HEK293 (cell line): Measurements from ENCODE around the gene FOXK2.
"Not testable (repeated sequence)": the region's sequence is repeated elsewhere in the genome, so short reads cannot be mapped to it uniquely, and the experiment has no call there.

Experiments
- CTCF ChIA-PET: fragments of 350-600 bp; formaldehyde crosslinking; extraction: SDS; loops from one replicate; lab custom pipeline; 2021; ENCODE audit warnings: antibody characterized with exemption; lab: Yijun Ruan, JAX
- POLR2A ChIA-PET: fragments of 300-600 bp; formaldehyde crosslinking; extraction: SDS; loops from one replicate; lab custom pipeline; 2020; ENCODE audit warnings: antibody characterized with exemption, inconsistent platforms; lab: Yijun Ruan, JAX
- H3K27ac ChIP-seq: fragments of 200-500 bp; sonication (Bioruptor generic); 2 replicates; pipeline ENCODE4 v1.5.1; 2014; ENCODE audit warnings: low read depth, low read length, control low read depth, inconsistent platforms; ENCODE audit errors: extremely low read depth
- H3K36me3 ChIP-seq, 2 experiments: fragments of 200-500 bp in 1 of 2; sonication (Bioruptor generic) in 1 of 2; 1 replicate in 1 of 2; 2 replicates in 1 of 2; pipeline ENCODE4 v1.5.1; 2014 to 2017; ENCODE audit warnings: inconsistent platforms in 2 of 2, low read length in 2 of 2; ENCODE audit not compliant: control insufficient read depth in 2 of 2, insufficient read depth in 1 of 2
- H3K4me1 ChIP-seq: fragments of 200-500 bp; sonication (Bioruptor generic); 2 replicates; pipeline ENCODE4 v1.5.1; 2014; ENCODE audit warnings: mild to moderate bottlenecking, low read length, inconsistent platforms; ENCODE audit not compliant: control insufficient read depth, insufficient read depth
- H3K4me3 ChIP-seq: 2 replicates; pipeline ENCODE4 v1.5.1; 2011; ENCODE audit warnings: low read depth, mild to moderate bottlenecking, control low read depth, low read length, moderate library complexity
- H3K9me3 ChIP-seq: fragments of 200-500 bp; sonication (Bioruptor generic); 2 replicates; pipeline ENCODE4 v1.5.1; 2014; ENCODE audit warnings: low read depth, low read length, inconsistent platforms; ENCODE audit not compliant: control insufficient read depth, insufficient read depth
- BCL11B ChIP-seq: fragments of 450-650 bp; formaldehyde crosslinking; IDR thresholded peaks from 2 replicates; pipeline ENCODE4 v1.5.1; 2016; ENCODE audit warnings: low read depth, missing biosample characterization, missing genetic modification characterization
- GFI1B ChIP-seq: fragments of 450-650 bp; formaldehyde crosslinking; IDR thresholded peaks from 2 replicates; pipeline ENCODE4 v1.5.1; 2016; ENCODE audit warnings: missing biosample characterization, missing genetic modification characterization
- GLIS1 ChIP-seq: fragments of 450-650 bp; formaldehyde crosslinking; IDR thresholded peaks from 2 replicates; pipeline ENCODE4 v1.5.1; 2016; ENCODE audit warnings: missing biosample characterization, missing genetic modification characterization
- KLF1 ChIP-seq: fragments of 450-650 bp; formaldehyde crosslinking; IDR thresholded peaks from 2 replicates; pipeline ENCODE4 v1.5.1; 2016; ENCODE audit warnings: missing biosample characterization, missing genetic modification characterization
- KLF10 ChIP-seq: fragments of 450-650 bp; IDR thresholded peaks from 2 replicates; pipeline ENCODE4 v1.5.1; 2018; ENCODE audit warnings: missing biosample characterization, mild to moderate bottlenecking, missing genetic modification characterization
- KLF16 ChIP-seq: fragments of 450-650 bp; formaldehyde crosslinking; IDR thresholded peaks from 2 replicates; pipeline ENCODE4 v1.5.1; 2017; ENCODE audit warnings: missing biosample characterization, missing genetic modification characterization
- SETDB1 ChIP-seq: IDR thresholded peaks from one replicate; pipeline ENCODE4 v1.6.1; 2017; ENCODE audit warnings: mild to moderate bottlenecking, low read length, moderate library complexity, mixed read lengths; ENCODE audit not compliant: insufficient read length
- ZBTB20 ChIP-seq: fragments of 450-650 bp; formaldehyde crosslinking; IDR thresholded peaks from 2 replicates; pipeline ENCODE4 v1.5.1; 2016; ENCODE audit warnings: missing biosample characterization, missing genetic modification characterization
- ZEB2 ChIP-seq: fragments of 450-650 bp; formaldehyde crosslinking; IDR thresholded peaks from 2 replicates; pipeline ENCODE4 v1.5.1; 2016; ENCODE audit warnings: missing biosample characterization, missing genetic modification characterization
- ZFP3 ChIP-seq: fragments of 450-650 bp; formaldehyde crosslinking; IDR thresholded peaks from 2 replicates; pipeline ENCODE4 v1.5.1; 2016; ENCODE audit warnings: low read depth, missing biosample characterization, missing genetic modification characterization
- ZFP41 ChIP-seq: fragments of 450-650 bp; formaldehyde crosslinking; IDR thresholded peaks from 2 replicates; pipeline ENCODE4 v1.5.1; 2016; ENCODE audit warnings: missing biosample characterization, missing genetic modification characterization, borderline replicate concordance
- ZNF169 ChIP-seq: fragments of 450-650 bp; formaldehyde crosslinking; IDR thresholded peaks from 2 replicates; pipeline ENCODE4 v1.5.1; 2016; ENCODE audit warnings: missing biosample characterization, missing genetic modification characterization
- ZNF248 ChIP-seq: fragments of 450-650 bp; formaldehyde crosslinking; IDR thresholded peaks from 2 replicates; pipeline ENCODE4 v1.5.1; 2017; ENCODE audit warnings: missing biosample characterization, missing genetic modification characterization
- ZNF335 ChIP-seq: fragments of 450-650 bp; formaldehyde crosslinking; conservative IDR thresholded peaks from 2 replicates; pipeline ENCODE4 v1.5.1; 2016; ENCODE audit warnings: missing biosample characterization, missing genetic modification characterization
- ZNF350 ChIP-seq: fragments of 450-650 bp; formaldehyde crosslinking; IDR thresholded peaks from 2 replicates; pipeline ENCODE4 v1.5.0; 2017; ENCODE audit warnings: missing biosample characterization, mild to moderate bottlenecking, missing genetic modification characterization
- ZNF398 ChIP-seq: fragments of 450-650 bp; formaldehyde crosslinking; IDR thresholded peaks from 2 replicates; pipeline ENCODE4 v1.5.1; 2017; ENCODE audit warnings: missing biosample characterization, missing genetic modification characterization
- ZNF404 ChIP-seq: fragments of 450-650 bp; formaldehyde crosslinking; IDR thresholded peaks from 2 replicates; pipeline ENCODE4 v1.5.1; 2017; ENCODE audit warnings: missing biosample characterization, missing genetic modification characterization
- ZNF473 ChIP-seq: fragments of 450-650 bp; formaldehyde crosslinking; IDR thresholded peaks from 2 replicates; pipeline ENCODE4 v1.5.1; 2017; ENCODE audit warnings: missing biosample characterization, missing genetic modification characterization
- ZNF529 ChIP-seq: fragments of 450-650 bp; formaldehyde crosslinking; IDR thresholded peaks from 2 replicates; pipeline ENCODE4 v1.5.1; 2017; ENCODE audit warnings: missing genetic modification characterization, missing biosample characterization; ENCODE audit not compliant: insufficient replicate concordance
- ZNF747 ChIP-seq: fragments of 450-650 bp; formaldehyde crosslinking; IDR thresholded peaks from 2 replicates; pipeline ENCODE4 v1.5.1; 2016; ENCODE audit warnings: missing biosample characterization, missing genetic modification characterization
- ZNF792 ChIP-seq: fragments of 450-650 bp; formaldehyde crosslinking; IDR thresholded peaks from 2 replicates; pipeline ENCODE4 v1.5.1; 2016; ENCODE audit warnings: missing biosample characterization, missing genetic modification characterization
- ZNF830 ChIP-seq: fragments of 450-650 bp; IDR thresholded peaks from 2 replicates; pipeline ENCODE4 v1.5.0; 2018; ENCODE audit warnings: missing biosample characterization, missing genetic modification characterization, low read depth, mild to moderate bottlenecking, moderate library complexity
- ZSCAN4 ChIP-seq: fragments of 450-650 bp; formaldehyde crosslinking; IDR thresholded peaks from 2 replicates; pipeline ENCODE4 v1.5.1; 2017; ENCODE audit warnings: missing biosample characterization, missing genetic modification characterization
- TF ChIP-seq, protein P1 (sequence below): fragments of 450-650 bp; formaldehyde crosslinking; IDR thresholded peaks from 2 replicates; pipeline ENCODE4 v1.5.1; 2016; ENCODE audit warnings: missing biosample characterization, missing genetic modification characterization, low read depth
- TF ChIP-seq, protein P2 (sequence below): fragments of 450-650 bp; formaldehyde crosslinking; IDR thresholded peaks from 2 replicates; pipeline ENCODE4 v1.5.1; 2016; ENCODE audit warnings: missing biosample characterization, missing genetic modification characterization

Gene FOXK2

DNA sequence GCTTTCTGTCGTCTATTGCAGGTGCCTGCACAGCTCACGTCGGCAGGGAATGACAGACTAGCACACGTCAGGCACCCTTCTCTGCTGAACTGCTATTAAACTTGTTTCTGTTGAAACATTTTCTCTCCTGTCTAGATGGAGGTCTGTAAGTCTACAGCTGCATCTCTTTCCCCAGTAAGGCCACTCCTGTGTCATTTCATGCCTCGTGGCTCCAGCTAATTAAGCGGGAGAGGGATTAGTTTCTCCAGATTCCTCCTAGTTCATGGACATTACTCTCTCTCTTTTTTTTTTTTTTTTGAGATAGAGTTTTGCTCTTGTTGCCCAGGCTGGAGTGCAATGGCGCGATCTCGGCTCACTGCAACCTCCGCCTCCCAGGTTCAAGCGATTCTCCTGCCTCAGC, 54.5 kb downstream of the FOXK2 start:
- H3K4me3 ChIP-seq, result no peak overlapping the region
- TF ChIP-seq SETDB1, result no peak
- TF ChIP-seq ZNF792 (tag by site-specific recombination), result no peak
- TF ChIP-seq GLIS1 (tag by site-specific recombination), result no peak
- no peak for TF ChIP-seq KLF1
- no peak for TF ChIP-seq KLF10 (tag by site-specific recombination)
- no peak for TF ChIP-seq BCL11B
- no peak for TF ChIP-seq ZFP3 (tag by site-specific recombination)
- TF ChIP-seq, all 188 proteins: peak for 0
- H3K9me3 ChIP-seq, result no peaks in the 10 kb centered on the region
- POLR2A ChIA-PET, result interaction anchor here (0.7 kb wide), 1 partner anchor 156 kb away, joined by 7 read pairs; no protein-coding TSS in a partner anchor
- peaks cover 60 to 95% of the 10 kb centered on the region in 2 experiments for H3K36me3 ChIP-seq
- no peaks in the 10 kb centered on the region for H3K4me1 ChIP-seq
- CTCF ChIA-PET, result interaction anchor here (1.0 kb wide), 1 partner anchor 80 kb away, joined by 5 read pairs; no protein-coding TSS in a partner anchor
- H3K27ac ChIP-seq, result no peak overlapping the region

GRCh38 chr17:82575581-82576221, 56.2 kb downstream of the FOXK2 start:
- POLR2A ChIA-PET, result not testable (repeated sequence)
- H3K36me3 ChIP-seq, result peaks cover 50 to 88% of the 10 kb centered on the region in 2 experiments

DNA sequence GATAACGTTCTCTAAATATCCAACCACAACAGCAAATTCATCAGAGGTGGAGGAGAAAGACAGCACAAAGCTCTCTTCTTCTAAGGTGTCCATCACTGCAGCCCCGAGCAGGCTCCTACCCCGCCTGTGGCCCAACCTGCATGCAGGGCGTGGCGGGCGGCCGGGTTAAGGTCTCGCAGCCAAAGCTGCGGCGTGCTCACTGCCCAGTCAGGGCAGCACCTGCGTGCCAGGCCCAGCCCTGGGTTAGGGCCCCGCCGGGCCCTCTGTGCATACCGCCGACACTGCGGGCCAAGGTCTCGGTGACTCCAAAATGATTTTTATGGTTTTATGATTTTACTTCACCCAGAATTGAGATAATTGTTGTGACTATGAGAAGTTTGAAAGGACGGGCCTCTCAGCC, 57.8 kb downstream of the FOXK2 start:
- H3K27ac ChIP-seq, result no peak overlapping the region
- H3K9me3 ChIP-seq, result no peaks in the 10 kb centered on the region
- no peak overlapping the region for H3K4me3 ChIP-seq
- TF ChIP-seq ZNF830 (tag by site-specific recombination) (no peak), ZNF248 (tag by site-specific recombination) (no peak), ZEB2 (tag by site-specific recombination) (no peak), ZNF335 (no peak), ZFP41 (no peak), KLF16 (no peak), ZNF169 (no peak), ZNF747 (tag by site-specific recombination) (no peak), ZNF398 (tag by site-specific recombination) (no peak), ZNF404 (tag by site-specific recombination) (no peak), ZNF529 (tag by site-specific recombination) (no peak), GFI1B (tag by site-specific recombination) (no peak), ZNF350 (tag by site-specific recombination) (no peak), ZBTB20 (tag by site-specific recombination) (no peak), ZNF473 (tag by site-specific recombination) (no peak), ZSCAN4 (tag by site-specific recombination) (no peak)
- TF ChIP-seq, protein P1, sequence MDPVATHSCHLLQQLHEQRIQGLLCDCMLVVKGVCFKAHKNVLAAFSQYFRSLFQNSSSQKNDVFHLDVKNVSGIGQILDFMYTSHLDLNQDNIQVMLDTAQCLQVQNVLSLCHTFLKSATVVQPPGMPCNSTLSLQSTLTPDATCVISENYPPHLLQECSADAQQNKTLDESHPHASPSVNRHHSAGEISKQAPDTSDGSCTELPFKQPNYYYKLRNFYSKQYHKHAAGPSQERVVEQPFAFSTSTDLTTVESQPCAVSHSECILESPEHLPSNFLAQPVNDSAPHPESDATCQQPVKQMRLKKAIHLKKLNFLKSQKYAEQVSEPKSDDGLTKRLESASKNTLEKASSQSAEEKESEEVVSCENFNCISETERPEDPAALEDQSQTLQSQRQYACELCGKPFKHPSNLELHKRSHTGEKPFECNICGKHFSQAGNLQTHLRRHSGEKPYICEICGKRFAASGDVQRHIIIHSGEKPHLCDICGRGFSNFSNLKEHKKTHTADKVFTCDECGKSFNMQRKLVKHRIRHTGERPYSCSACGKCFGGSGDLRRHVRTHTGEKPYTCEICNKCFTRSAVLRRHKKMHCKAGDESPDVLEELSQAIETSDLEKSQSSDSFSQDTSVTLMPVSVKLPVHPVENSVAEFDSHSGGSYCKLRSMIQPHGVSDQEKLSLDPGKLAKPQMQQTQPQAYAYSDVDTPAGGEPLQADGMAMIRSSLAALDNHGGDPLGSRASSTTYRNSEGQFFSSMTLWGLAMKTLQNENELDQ (tag by site-specific recombination), result no peak
- TF ChIP-seq, protein P2, sequence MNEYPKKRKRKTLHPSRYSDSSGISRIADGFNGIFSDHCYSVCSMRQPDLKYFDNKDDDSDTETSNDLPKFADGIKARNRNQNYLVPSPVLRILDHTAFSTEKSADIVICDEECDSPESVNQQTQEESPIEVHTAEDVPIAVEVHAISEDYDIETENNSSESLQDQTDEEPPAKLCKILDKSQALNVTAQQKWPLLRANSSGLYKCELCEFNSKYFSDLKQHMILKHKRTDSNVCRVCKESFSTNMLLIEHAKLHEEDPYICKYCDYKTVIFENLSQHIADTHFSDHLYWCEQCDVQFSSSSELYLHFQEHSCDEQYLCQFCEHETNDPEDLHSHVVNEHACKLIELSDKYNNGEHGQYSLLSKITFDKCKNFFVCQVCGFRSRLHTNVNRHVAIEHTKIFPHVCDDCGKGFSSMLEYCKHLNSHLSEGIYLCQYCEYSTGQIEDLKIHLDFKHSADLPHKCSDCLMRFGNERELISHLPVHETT (tag by site-specific recombination), result no peak
- ChIA-PET CTCF (interaction anchor here (2.0 kb wide), 1 partner anchor 23 kb away, joined by 6 read pairs; no protein-coding TSS in a partner anchor), POLR2A (interaction anchor here (0.6 kb wide), 1 partner anchor 18 kb away, joined by 7 read pairs; no protein-coding TSS in a partner anchor)
- no peaks in the 10 kb centered on the region for H3K4me1 ChIP-seq
- peaks cover 40 to 77% of the 10 kb centered on the region in 2 experiments for H3K36me3 ChIP-seq

More at GRCh38 chr17:82575581-82576221, 56.2 kb downstream of the FOXK2 start:
- not testable (repeated sequence) for H3K4me3 ChIP-seq, H3K9me3 ChIP-seq, H3K4me1 ChIP-seq, H3K27ac ChIP-seq
- CTCF ChIA-PET, result interaction anchor here (0.6 kb wide), 1 partner anchor 21 kb away, joined by 3 read pairs; no protein-coding TSS in a partner anchor
